IPS-15b (cell line): ENCODE measurements around the gene AGAP1.

Experiments used
- H3K27me3 ChIP-seq: one replicate; pipeline ENCODE4 v1.6.1; 2013; ENCODE audit warnings: low read length; ENCODE audit not compliant: control insufficient read depth, insufficient read depth
- H3K36me3 ChIP-seq: one replicate; pipeline ENCODE4 v1.6.1; 2013; ENCODE audit warnings: low read length; ENCODE audit not compliant: control insufficient read depth, insufficient read depth
- H3K4me1 ChIP-seq: one replicate; pipeline ENCODE4 v1.6.1; 2013; ENCODE audit warnings: mild to moderate bottlenecking, low read length; ENCODE audit not compliant: control insufficient read depth, insufficient read depth
- H3K4me3 ChIP-seq: one replicate; pipeline ENCODE4 v1.5.1; 2013; ENCODE audit warnings: low read depth, low read length
- H3K9ac ChIP-seq: one replicate; pipeline ENCODE4 v1.6.1; 2013; ENCODE audit warnings: low read depth, mild to moderate bottlenecking, low read length
- H3K9me3 ChIP-seq: one replicate; pipeline ENCODE4 v1.6.1; 2013; ENCODE audit warnings: mild to moderate bottlenecking, low read length; ENCODE audit not compliant: control insufficient read depth, insufficient read depth

Gene AGAP1

DNA sequence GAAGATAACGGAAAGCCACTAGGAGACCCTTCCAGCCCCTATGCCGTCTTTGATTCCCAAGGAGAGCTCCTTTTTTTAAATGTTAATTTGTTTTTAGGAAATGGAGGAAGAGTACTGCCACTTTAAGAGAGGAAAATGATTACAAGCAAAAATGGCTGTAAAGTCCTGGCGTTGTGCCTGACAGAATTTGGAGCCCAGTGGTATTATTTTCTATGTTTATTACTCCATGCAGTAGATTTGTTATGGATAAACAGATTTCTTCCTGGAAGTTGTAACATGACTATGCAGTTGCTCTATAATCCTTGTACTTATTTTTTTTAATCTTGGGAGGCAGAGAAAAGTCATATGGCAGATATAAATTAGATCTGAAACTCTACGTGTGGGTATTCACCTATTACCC, 533.0 kb downstream of the AGAP1 start:
- Histone ChIP-seq H3K4me1 (no peaks in the 10 kb centered on the region), H3K27me3 (no peaks in the 10 kb centered on the region), H3K4me3 (no peak overlapping the region), H3K9ac (no peak overlapping the region), H3K9me3 (no peaks in the 10 kb centered on the region), H3K36me3 (no peaks in the 10 kb centered on the region)

DNA sequence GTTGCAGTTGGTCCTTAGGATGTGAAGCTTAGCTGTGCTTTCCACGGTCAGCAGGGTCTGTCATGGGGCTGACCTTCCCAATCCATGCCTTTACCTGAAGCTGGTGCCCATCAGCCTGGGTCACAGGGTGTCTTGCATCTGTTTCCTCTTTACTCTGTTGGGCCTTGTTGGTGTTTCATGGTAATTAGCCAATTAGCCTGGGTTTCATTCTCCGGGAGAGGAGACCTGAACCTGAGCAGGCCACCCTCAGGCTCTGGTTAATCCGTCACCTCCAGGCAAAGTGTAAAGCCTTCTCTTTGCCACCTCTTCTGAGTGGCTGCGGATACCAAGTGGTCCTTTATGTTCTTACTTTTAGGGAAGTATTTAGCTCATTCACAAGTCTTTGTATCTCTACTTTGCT, 534.2 kb downstream of the AGAP1 start:
- no peak overlapping the region for H3K9ac ChIP-seq
- H3K36me3 ChIP-seq = no peaks in the 10 kb centered on the region
- no peak overlapping the region for H3K4me3 ChIP-seq
- no peaks in the 10 kb centered on the region for H3K9me3 ChIP-seq
- no peaks in the 10 kb centered on the region for H3K27me3 ChIP-seq
- no peaks in the 10 kb centered on the region for H3K4me1 ChIP-seq

DNA sequence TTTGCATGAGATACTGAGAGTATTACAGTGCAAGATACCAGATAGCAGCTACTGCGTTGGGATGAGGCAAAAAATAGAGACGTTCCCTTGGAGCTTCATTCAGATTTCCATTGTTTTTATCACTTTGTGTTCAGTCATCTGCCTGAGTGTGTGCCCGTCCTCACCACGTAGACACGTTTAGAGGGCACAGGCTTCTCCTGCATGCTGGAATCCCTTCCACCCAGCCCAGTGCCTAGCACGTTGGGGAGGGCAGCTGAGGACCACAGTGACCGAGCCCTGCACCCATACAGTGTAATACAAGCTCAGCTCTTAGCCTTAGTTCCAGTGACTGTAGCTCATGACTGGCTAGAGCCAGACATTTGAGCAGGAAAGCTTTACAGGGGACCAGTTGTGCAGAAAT, 539.6 kb downstream of the AGAP1 start:
- Histone ChIP-seq H3K4me3 (no peak overlapping the region), H3K4me1 (no peaks in the 10 kb centered on the region), H3K36me3 (no peaks in the 10 kb centered on the region), H3K9ac (no peak overlapping the region), H3K9me3 (no peaks in the 10 kb centered on the region), H3K27me3 (no peaks in the 10 kb centered on the region)

DNA sequence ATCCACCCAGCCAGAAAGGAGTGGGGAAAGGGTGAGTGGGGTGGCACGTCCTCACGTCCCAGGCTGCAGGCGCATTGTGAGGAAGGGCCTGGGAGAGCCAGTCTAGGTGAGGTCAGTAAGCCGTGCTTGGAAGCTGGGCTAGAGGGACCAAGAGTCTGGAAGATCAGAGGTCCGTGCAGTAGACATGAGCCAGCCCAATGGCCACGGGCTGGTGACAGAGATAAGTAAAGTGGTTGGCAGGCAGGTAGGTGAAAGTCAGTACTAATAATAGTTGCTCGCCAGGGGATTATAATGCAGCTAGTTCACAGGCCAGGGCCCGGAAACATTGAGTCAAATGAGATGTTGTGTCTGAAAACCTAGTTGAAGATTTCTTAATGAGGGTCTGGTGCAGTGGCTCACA, 541.1 kb downstream of the AGAP1 start:
- Histone ChIP-seq H3K4me3 (no peak overlapping the region), H3K36me3 (no peaks in the 10 kb centered on the region), H3K4me1 (no peaks in the 10 kb centered on the region), H3K27me3 (no peaks in the 10 kb centered on the region), H3K9me3 (no peaks in the 10 kb centered on the region), H3K9ac (no peak overlapping the region)

DNA sequence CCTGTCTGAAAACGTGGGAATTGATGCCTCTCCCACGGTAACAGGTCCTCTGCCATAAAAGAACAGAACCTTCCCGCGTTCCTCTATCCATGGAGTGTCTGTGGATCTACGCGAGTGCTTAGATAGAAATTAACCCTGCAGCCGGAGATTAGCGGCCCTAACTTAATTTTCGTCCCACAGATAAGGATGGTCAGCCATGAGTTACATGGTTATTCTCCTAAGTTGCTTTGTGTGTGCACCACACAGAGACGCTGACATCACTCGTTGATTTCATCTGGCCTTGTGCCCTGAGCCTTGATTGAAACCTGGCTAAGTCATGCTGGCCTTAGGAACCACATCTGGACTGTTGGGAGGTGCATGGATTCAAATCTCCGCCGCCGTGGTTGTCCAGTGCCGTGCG, 542.2 kb downstream of the AGAP1 start:
- Histone ChIP-seq H3K36me3 (no peaks in the 10 kb centered on the region), H3K4me3 (no peak overlapping the region), H3K27me3 (no peaks in the 10 kb centered on the region), H3K9ac (no peak overlapping the region), H3K9me3 (no peaks in the 10 kb centered on the region), H3K4me1 (no peaks in the 10 kb centered on the region)

DNA sequence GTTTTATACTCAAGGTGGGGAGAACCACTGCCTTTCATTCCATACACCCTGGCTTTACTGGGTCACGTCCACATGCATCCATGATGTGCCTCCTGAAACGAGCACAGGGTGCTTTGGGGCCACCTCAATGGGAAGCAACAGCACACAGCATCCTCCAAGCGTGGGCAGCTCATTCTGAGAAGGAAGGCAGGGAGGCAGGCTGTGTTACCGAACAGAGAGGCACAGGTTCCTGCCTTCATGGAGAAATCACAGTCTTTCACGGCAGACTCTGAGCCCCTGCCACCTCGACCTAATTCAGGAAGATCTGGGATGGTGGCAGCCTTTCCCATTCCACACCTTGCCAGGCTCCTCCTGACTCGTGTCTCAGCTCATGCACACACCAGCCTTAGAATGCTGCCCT, 544.3 kb downstream of the AGAP1 start:
- no peak overlapping the region for H3K4me3 ChIP-seq
- H3K4me1 ChIP-seq = no peaks in the 10 kb centered on the region
- no peaks in the 10 kb centered on the region for H3K36me3 ChIP-seq
- no peaks in the 10 kb centered on the region for H3K27me3 ChIP-seq
- H3K9ac ChIP-seq = no peak overlapping the region
- H3K9me3 ChIP-seq = no peaks in the 10 kb centered on the region

- Histone ChIP-seq H3K9me3 (no peaks in the 10 kb centered on the region), H3K4me1 (no peaks in the 10 kb centered on the region), H3K4me3 (no peak overlapping the region), H3K9ac (no peak overlapping the region), H3K36me3 (peaks cover 3% of the 10 kb centered on the region), H3K27me3 (no peaks in the 10 kb centered on the region)
Measured at GRCh38 chr2:236040600-236041328, 546.9 kb downstream of the AGAP1 start.

DNA sequence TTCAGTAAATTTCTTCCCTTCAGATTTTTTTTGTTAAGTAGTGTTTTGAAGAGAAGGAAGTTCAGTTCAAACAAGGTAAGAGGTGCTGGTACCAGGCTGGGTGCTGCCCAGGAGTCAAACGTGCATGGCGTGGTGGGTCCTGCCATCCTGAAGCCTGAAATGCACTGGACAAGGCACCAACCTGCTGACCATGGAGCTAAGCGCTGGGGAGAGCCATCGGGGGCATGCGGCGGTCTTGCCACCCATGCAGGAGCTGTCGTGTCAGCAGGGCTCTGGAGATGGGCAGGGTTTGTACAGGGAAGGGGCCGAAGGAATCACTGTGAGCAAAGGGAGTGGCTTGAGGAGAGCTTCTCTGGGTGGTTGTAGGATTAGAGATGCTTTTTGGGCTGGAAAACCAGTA, 547.8 kb downstream of the AGAP1 start:
- no peaks in the 10 kb centered on the region for H3K9me3 ChIP-seq
- H3K36me3 ChIP-seq = peaks cover 3% of the 10 kb centered on the region
- H3K9ac ChIP-seq = no peak overlapping the region
- H3K27me3 ChIP-seq = no peaks in the 10 kb centered on the region
- no peak overlapping the region for H3K4me3 ChIP-seq
- no peaks in the 10 kb centered on the region for H3K4me1 ChIP-seq

DNA sequence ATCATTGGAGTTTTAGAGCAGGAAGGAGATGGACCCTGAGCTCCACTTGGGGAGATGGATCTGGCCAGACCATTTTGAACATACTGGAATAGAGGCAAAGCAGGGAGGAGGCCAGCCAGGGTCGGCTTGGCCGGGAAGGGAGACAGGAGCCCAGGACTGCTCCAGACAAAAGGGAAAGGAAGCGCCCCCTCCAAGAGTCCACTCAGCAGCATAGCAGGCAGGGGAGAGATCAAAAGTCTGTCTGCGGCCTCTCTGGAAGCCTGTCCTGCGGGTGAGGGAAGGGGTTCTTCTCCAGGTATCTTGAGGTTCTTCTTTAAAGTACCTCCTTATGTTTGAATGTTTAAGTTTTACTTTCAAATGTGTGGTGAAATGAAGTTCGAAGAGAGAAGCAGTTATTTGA, 548.2 kb downstream of the AGAP1 start:
- no peaks in the 10 kb centered on the region for H3K27me3 ChIP-seq
- no peak overlapping the region for H3K4me3 ChIP-seq
- H3K9me3 ChIP-seq = no peaks in the 10 kb centered on the region
- H3K36me3 ChIP-seq = peaks cover 3% of the 10 kb centered on the region
- H3K4me1 ChIP-seq = no peaks in the 10 kb centered on the region
- no peak overlapping the region for H3K9ac ChIP-seq

- Histone ChIP-seq H3K27me3 (no peaks in the 10 kb centered on the region), H3K4me1 (no peaks in the 10 kb centered on the region), H3K4me3 (no peak overlapping the region), H3K9me3 (no peaks in the 10 kb centered on the region), H3K36me3 (peaks cover 3% of the 10 kb centered on the region), H3K9ac (no peak overlapping the region)
Measured at GRCh38 chr2:236044191-236044590, 550.3 kb downstream of the AGAP1 start.

- H3K27me3 ChIP-seq = no peaks in the 10 kb centered on the region
- H3K4me1 ChIP-seq = no peaks in the 10 kb centered on the region
- H3K9me3 ChIP-seq = no peaks in the 10 kb centered on the region
- peaks cover 3% of the 10 kb centered on the region for H3K36me3 ChIP-seq
- no peak overlapping the region for H3K4me3 ChIP-seq
- no peak overlapping the region for H3K9ac ChIP-seq
Measured at GRCh38 chr2:236045251-236046235, 551.7 kb downstream of the AGAP1 start.

GRCh38 chr2:236046715-236047114, 552.9 kb downstream of the AGAP1 start:
- Histone ChIP-seq H3K4me3 (no peak overlapping the region), H3K9ac (no peak overlapping the region), H3K9me3 (no peaks in the 10 kb centered on the region), H3K27me3 (no peaks in the 10 kb centered on the region), H3K4me1 (peaks cover 6% of the 10 kb centered on the region), H3K36me3 (peaks cover 3% of the 10 kb centered on the region)
